ENCODE measurements around the gene SPATA20. TPM values are rescaled to one million over a fixed set of nuclear protein-coding genes. Genes with fewer than 3 reads are reported as not detected.

Gene SPATA20
- polyA plus RNA-seq, 1 donor, result 34.9 TPM

GRCh38 chr17:50576864-50577263 lies 29.9 kb downstream of the SPATA20 start:
- DNase-seq, result no peak

- DNase-seq, result no peak
Observed at GRCh38 chr17:50577451-50577954, 30.5 kb downstream of the SPATA20 start.

GRCh38 chr17:50578173-50578572 lies 31.2 kb downstream of the SPATA20 start:
- no peak for DNase-seq

- no peak for DNase-seq
Observed at GRCh38 chr17:50579399-50579798, 32.4 kb downstream of the SPATA20 start.

- DNase-seq, result no peak
Observed at GRCh38 chr17:50580646-50581045, 33.7 kb downstream of the SPATA20 start.

- DNase-seq, result no peak
Observed at GRCh38 chr17:50581316-50581715, 34.3 kb downstream of the SPATA20 start.

GRCh38 chr17:50582741-50583140 lies 35.8 kb downstream of the SPATA20 start:
- no peak for DNase-seq

- no peak for DNase-seq
Observed at GRCh38 chr17:50583641-50584040, 36.7 kb downstream of the SPATA20 start.

GRCh38 chr17:50584116-50584515 lies 37.1 kb downstream of the SPATA20 start:
- no peak for DNase-seq

- no peak for DNase-seq
Observed at GRCh38 chr17:50584749-50585148, 37.8 kb downstream of the SPATA20 start.

- DNase-seq, result no peak
Observed at GRCh38 chr17:50585346-50585745, 38.4 kb downstream of the SPATA20 start.

GRCh38 chr17:50585891-50586290 lies 38.9 kb downstream of the SPATA20 start:
- no peak for DNase-seq

GRCh38 chr17:50586421-50587247 lies 39.7 kb downstream of the SPATA20 start:
- no peak for DNase-seq

GRCh38 chr17:50587571-50587970 lies 40.6 kb downstream of the SPATA20 start:
- DNase-seq, result no peak

GRCh38 chr17:50588391-50589049 lies 41.5 kb downstream of the SPATA20 start:
- no peak for DNase-seq

GRCh38 chr17:50589095-50589705 lies 42.2 kb downstream of the SPATA20 start:
- DNase-seq, result no peak

- no peak for DNase-seq
Observed at GRCh38 chr17:50590946-50591737, 44.2 kb downstream of the SPATA20 start.

- peak; percentile 72 for DNase-seq
Observed at GRCh38 chr17:50593321-50593720, 46.3 kb downstream of the SPATA20 start.

- no peak for DNase-seq
Observed at GRCh38 chr17:50594128-50594823, 47.3 kb downstream of the SPATA20 start.

- DNase-seq, result no peak
Observed at GRCh38 chr17:50594892-50595291, 47.9 kb downstream of the SPATA20 start.
